ENCODE results near the gene CAND2.

CAND2 gene

GRCh38 chr3:12830785-12831156, 34.3 kb downstream of the CAND2 start:
- peak overlapping the region; percentile 76 for H3K27ac ChIP-seq
- TF ChIP-seq, protein P1, sequence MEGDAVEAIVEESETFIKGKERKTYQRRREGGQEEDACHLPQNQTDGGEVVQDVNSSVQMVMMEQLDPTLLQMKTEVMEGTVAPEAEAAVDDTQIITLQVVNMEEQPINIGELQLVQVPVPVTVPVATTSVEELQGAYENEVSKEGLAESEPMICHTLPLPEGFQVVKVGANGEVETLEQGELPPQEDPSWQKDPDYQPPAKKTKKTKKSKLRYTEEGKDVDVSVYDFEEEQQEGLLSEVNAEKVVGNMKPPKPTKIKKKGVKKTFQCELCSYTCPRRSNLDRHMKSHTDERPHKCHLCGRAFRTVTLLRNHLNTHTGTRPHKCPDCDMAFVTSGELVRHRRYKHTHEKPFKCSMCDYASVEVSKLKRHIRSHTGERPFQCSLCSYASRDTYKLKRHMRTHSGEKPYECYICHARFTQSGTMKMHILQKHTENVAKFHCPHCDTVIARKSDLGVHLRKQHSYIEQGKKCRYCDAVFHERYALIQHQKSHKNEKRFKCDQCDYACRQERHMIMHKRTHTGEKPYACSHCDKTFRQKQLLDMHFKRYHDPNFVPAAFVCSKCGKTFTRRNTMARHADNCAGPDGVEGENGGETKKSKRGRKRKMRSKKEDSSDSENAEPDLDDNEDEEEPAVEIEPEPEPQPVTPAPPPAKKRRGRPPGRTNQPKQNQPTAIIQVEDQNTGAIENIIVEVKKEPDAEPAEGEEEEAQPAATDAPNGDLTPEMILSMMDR (conservative IDR thresholded peaks at IDR 0.05; ENCODE audit: low read depth) = 0 out of 2 replicates have a peak, but pooled peaks have one; percentile 6
- ChIA-PET CTCF (interaction anchor here (0.6 to 0.7 kb wide), 2 partner anchors 695 to 1242 kb away, joined by 3 read pairs; no protein-coding TSS in a partner anchor), POLR2A (ENCODE audit: low non-redundant PET) (no interaction called here)
- DNase-seq (ENCODE audit: low spot score) = no peak

DNA sequence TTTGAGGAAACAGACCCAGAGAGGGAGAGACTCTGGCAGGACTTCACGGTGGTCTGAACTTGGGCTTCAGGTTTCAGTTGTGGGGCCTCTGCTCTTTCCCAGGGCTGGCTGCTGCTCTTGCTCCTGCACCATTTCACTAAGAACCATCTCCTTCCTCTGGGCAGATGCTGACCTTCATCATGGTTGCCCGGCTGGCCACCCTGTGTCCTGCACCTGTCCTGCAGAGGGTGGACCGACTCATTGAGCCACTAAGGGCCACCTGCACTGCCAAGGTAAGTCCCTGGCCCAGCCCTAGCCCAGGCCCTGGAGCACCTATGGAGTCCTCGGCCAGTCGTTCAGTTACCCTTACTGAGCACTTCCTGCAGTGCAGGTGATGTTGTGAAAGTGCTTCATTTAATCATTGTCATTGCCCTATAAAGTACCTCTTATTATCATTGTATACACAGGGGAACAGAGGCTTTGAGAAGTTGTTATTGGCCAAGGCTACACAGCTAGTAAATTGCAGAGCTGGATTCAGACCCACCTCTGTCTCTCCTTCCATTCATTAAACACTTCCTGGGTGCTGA, 34.9 kb downstream of the CAND2 start:
- ChIA-PET POLR2A (ENCODE audit: low non-redundant PET) (no interaction called here), CTCF (interaction anchor here (0.7 kb wide), 1 partner anchor 696 kb away, joined by 3 read pairs; no protein-coding TSS in a partner anchor)
- peak overlapping the region; percentile 76 for H3K27ac ChIP-seq
- no peak for DNase-seq (ENCODE audit: low spot score)
- TF ChIP-seq, protein P1 (conservative IDR thresholded peaks at IDR 0.05; ENCODE audit: low read depth) = no peak

- CTCF ChIA-PET = no interaction called here
Measured at GRCh38 chr3:12832350-12833221, 36.1 kb downstream of the CAND2 start.

DNA sequence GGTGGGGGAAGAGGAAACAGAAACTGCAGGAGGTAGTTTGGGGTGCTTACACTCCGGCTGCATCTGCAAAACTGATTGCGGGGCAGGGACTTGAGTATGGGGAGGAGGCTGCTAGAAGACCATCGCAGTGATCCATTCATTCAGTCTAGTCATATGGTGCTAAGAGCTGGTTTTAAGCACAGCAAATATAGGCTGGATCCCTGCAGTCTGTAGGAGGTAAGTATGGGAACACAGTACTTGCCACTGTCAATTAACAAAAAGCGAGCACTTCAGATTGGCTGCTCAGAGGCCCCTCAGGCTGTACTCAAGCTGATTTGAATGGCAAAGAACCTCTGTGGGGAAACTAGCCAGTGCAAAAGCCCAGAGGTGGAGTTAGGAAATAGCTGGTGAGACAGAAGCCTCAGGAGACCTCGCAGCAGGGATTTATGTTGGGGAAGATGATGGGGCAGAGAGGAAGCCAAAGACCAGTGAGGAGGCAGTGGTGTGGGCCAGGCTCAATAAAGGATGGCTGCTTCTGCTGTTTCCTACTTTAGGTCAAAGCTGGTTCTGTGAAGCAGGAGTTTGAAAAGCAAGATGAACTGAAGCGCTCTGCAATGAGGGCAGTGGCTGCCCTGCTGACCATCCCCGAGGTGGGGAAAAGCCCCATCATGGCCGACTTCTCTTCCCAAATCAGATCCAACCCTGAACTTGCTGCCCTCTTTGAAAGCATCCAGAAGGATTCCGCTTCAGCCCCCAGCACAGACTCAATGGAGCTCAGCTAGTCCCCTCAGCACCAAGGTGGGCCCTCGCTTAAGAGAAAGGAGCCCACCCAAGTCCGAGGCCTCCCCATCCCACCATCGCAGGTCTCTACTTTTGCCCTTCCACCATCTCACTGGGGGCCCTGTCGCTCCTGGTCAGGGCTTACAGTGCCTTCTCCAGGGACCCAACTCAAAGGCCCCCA, 37.0 kb downstream of the CAND2 start:
- DNase-seq (ENCODE audit: low spot score) = no peak
- peak overlapping the region; percentile 52 for H3K27ac ChIP-seq
- TF ChIP-seq, protein P1 (conservative IDR thresholded peaks at IDR 0.05; ENCODE audit: low read depth) = no peak
- ChIA-PET CTCF (no interaction called here), POLR2A (ENCODE audit: low non-redundant PET) (interaction anchor here (0.6 kb wide), 1 partner anchor 80 kb away, joined by 4 read pairs; no protein-coding TSS in a partner anchor)

More at GRCh38 chr3:12832350-12833221, 36.1 kb downstream of the CAND2 start:
- POLR2A ChIA-PET (ENCODE audit: low non-redundant PET) = interaction anchor here (0.6 kb wide), 1 partner anchor 79 kb away, joined by 4 read pairs; no protein-coding TSS in a partner anchor
- peak overlapping the region; percentile 52 for H3K27ac ChIP-seq
- no peak for DNase-seq (ENCODE audit: low spot score)
- TF ChIP-seq, protein P1 (conservative IDR thresholded peaks at IDR 0.05; ENCODE audit: low read depth) = no peak

DNA sequence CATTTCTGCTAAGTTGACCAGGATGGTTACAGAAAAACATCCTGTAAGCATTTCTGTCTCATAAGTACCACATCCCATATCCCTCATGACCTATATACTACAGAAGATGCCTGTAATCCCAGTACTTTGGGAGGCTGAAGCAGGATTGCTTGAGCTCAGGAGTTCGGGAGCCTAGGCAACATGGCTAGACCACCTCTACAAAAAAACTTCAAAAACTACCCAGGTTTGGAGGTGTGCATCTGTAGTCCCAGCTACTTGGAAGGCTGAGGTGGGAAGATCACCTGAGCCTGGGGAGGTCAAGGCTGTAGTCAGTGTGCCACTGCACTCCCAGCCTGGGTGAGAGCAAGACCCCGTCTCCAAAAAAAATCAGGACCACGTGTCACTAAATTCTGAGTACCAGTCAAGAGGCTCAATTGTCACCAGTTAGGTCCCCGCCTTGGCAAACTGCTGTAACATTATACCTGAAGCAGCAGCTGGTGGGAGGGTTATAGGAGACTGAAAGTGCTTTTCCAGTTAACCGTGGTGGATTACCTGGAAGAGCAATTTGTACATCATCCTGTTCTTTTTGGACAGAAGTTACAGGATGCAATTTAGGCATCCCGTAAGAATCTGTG, 38.7 kb downstream of the CAND2 start:
- POLR2A ChIA-PET (ENCODE audit: low non-redundant PET) = no interaction called here
- no peak for DNase-seq (ENCODE audit: low spot score)

More for the DNA sequence above, 38.7 kb downstream of the CAND2 start:
- no peak overlapping the region for H3K27ac ChIP-seq
- CTCF ChIA-PET = interaction anchor here (0.7 kb wide), 1 partner anchor 1750 kb away, joined by 3 read pairs; no protein-coding TSS in a partner anchor
- TF ChIP-seq, protein P1 (conservative IDR thresholded peaks at IDR 0.05; ENCODE audit: low read depth) = no peak

Data from RWPE1 (cell line).